ENCODE results near the gene SH3GLB1. TPM values are rescaled to one million over a fixed set of nuclear protein-coding genes. Genes with fewer than 3 reads are reported as not detected.
A peak's percentile ranks its signal among the peaks of the same experiment; 100 is the strongest.

Gene SH3GLB1
- total and polyA plus RNA-seq, 9 of the 15 experiments (the other 6 are each of a cell fraction or from before 2014, with no cell fraction given): 8.6 to 34.2 (median 24.2) TPM

DNA sequence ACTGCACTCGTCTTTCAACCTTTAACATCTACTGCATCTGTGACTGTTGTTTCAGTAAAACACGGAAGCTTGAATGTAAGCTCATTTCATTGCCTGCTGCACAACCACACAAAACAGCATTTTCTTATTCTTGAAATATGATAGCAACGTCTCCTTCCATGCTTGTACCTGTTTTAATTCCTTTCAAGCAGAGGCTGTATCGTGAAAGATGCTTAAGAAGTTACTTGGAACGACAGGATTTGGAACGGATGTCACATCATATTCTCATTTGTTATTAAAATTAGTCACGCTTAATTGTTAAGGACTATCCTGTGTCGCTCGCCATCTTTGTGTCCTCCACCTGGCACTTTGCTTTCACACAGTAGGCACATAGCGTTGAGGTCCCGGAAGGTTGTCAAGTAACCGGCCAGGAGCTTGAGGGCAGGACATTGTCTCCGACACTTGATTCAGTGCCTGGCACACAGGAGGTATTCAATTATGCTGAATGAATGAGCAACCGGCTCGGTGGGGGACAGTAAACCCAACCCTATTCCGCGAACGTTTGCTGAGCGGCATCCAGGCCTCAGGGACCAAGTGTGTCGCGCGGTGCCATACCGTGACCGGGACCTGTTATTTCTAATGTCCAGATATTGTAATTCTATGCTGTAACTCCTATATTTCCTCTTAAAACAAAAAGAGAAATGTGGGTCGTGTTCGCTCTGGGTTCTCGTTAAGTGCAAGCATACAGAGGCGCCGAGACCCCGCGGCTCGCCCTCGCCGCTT, 499 bp upstream of the SH3GLB1 start (continued):
- 0 out of 4 replicates have a peak, but pooled peaks of 1 of the 2 experiments have one; percentile 5 for TF ChIP-seq NONO (IDR thresholded peaks at IDR 0.05; ENCODE audit: low read depth in 2 of 2, low read length in 1 of 2)
- TF ChIP-seq, protein P1, sequence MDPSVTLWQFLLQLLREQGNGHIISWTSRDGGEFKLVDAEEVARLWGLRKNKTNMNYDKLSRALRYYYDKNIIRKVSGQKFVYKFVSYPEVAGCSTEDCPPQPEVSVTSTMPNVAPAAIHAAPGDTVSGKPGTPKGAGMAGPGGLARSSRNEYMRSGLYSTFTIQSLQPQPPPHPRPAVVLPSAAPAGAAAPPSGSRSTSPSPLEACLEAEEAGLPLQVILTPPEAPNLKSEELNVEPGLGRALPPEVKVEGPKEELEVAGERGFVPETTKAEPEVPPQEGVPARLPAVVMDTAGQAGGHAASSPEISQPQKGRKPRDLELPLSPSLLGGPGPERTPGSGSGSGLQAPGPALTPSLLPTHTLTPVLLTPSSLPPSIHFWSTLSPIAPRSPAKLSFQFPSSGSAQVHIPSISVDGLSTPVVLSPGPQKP (CRISPR knock-in tag; IDR thresholded peaks at IDR 0.05): no peak
- TF ChIP-seq YY1 (IDR thresholded peaks at IDR 0.05; ENCODE audit: borderline replicate concordance in 1 of 3, control insufficient read depth in 1 of 3, extremely low read depth in 1 of 3, insufficient read depth in 3 of 3, insufficient read length in 1 of 3, insufficient replicate concordance in 2 of 3, low read depth in 1 of 3, low read length in 2 of 3): peak in 1 of 3 experiments; percentile 75
- TF ChIP-seq CC2D1A (IDR thresholded peaks at IDR 0.05): no peak
- TF ChIP-seq ZKSCAN1 (IDR thresholded peaks at IDR 0.05; ENCODE audit: low read depth, low read length): peak; percentile 85
- TF ChIP-seq GABPB2 (CRISPR knock-in tag; conservative IDR thresholded peaks at IDR 0.05): no peak
- no peak for TF ChIP-seq ZNF77 (CRISPR knock-in tag; IDR thresholded peaks at IDR 0.05)

Data from K562 (cell line).